HepG2 (cell line): ENCODE measurements around the gene APOC4. TPM values are rescaled to one million over a fixed set of nuclear protein-coding genes. Genes with fewer than 3 reads are reported as not detected.
A peak's percentile ranks its signal among the peaks of the same experiment; 100 is the strongest.

Experiments used
- HNRNPUL1 ChIP-seq: fragments of 200-400 bp; formaldehyde crosslinking; IDR thresholded peaks from 2 replicates; pipeline ENCODE4 v1.6.1; 2017; ENCODE audit warnings: low read depth, mild to moderate bottlenecking, low read length, moderate library complexity
- NCOA2 ChIP-seq: sonication (generic); formaldehyde crosslinking; IDR thresholded peaks from 2 replicates; pipeline ENCODE4 v1.8.0; 2022; ENCODE audit warnings: inconsistent platforms
- NRL ChIP-seq: sonication (generic); formaldehyde crosslinking; IDR thresholded peaks from 2 replicates; pipeline ENCODE4 v1.5.0; 2020; ENCODE audit warnings: missing genetic modification reagents, mild to moderate bottlenecking, moderate library complexity, borderline replicate concordance
- PAWR ChIP-seq: sonication (generic); formaldehyde crosslinking; IDR thresholded peaks from 2 replicates; pipeline ENCODE4 v1.4.0; 2020; ENCODE audit warnings: missing genetic modification reagents, mild to moderate bottlenecking, borderline replicate concordance
- RBM22 ChIP-seq: fragments of 200-400 bp; formaldehyde crosslinking; optimal IDR thresholded peaks from 2 replicates; pipeline ENCODE3; 2017; ENCODE audit warnings: mild to moderate bottlenecking, low read length, moderate library complexity
- RBM39 ChIP-seq: fragments of 200-400 bp; formaldehyde crosslinking; IDR thresholded peaks from one replicate; pipeline ENCODE4 v1.6.1; 2018; ENCODE audit warnings: antibody characterized with exemption, mild to moderate bottlenecking, low read depth, low read length; ENCODE audit not compliant: poor library complexity, severe bottlenecking
- SIN3B ChIP-seq: fragments of 150-350 bp; IDR thresholded peaks from 2 replicates; pipeline ENCODE4 v1.6.1; 2014; ENCODE audit warnings: low read length
- SRSF4 ChIP-seq: fragments of 200-400 bp; formaldehyde crosslinking; IDR thresholded peaks from one replicate; pipeline ENCODE4 v1.6.1; 2018; ENCODE audit warnings: mild to moderate bottlenecking, low read depth, low read length, moderate library complexity; ENCODE audit not compliant: poor library complexity, severe bottlenecking
- THAP11 ChIP-seq: IDR thresholded peaks from 2 replicates; pipeline ENCODE4 v1.6.1; 2016; ENCODE audit warnings: missing biosample characterization, missing genetic modification reagents
- WIZ ChIP-seq: sonication (generic); formaldehyde crosslinking; IDR thresholded peaks from 2 replicates; pipeline ENCODE4 v1.5.1; 2020; ENCODE audit warnings: mild to moderate bottlenecking, missing genetic modification reagents
- ZNF160 ChIP-seq: sonication (generic); formaldehyde crosslinking; IDR thresholded peaks from 2 replicates; pipeline ENCODE4 v1.8.0; 2022; ENCODE audit warnings: mild to moderate bottlenecking, inconsistent platforms, missing genetic modification reagents
- ZNF30 ChIP-seq: sonication (generic); formaldehyde crosslinking; IDR thresholded peaks from 2 replicates; pipeline ENCODE4 v1.5.0; 2020; ENCODE audit warnings: mild to moderate bottlenecking, missing genetic modification reagents
- ZNF326 ChIP-seq: sonication (generic); formaldehyde crosslinking; IDR thresholded peaks from 2 replicates; pipeline ENCODE4 v1.4.0; 2020; ENCODE audit warnings: missing genetic modification reagents, borderline replicate concordance
- ZNF644 ChIP-seq: IDR thresholded peaks from 2 replicates; pipeline ENCODE4 v1.6.1; 2016; ENCODE audit warnings: low read depth
- ZSCAN31 ChIP-seq: sonication (generic); formaldehyde crosslinking; IDR thresholded peaks from 2 replicates; pipeline ENCODE4 v1.5.0; 2020; ENCODE audit warnings: low read depth, mild to moderate bottlenecking, missing genetic modification reagents
- polyA plus RNA-seq, 8 experiments: library from polyadenylated mRNA; depleted of rRNA in 3 of 8; stranded (reverse) in 7 of 8; unstranded in 1 of 8; fragments of >200 nt; fragmentation: Illumina TruSeq in 4 of 8; extraction: Trizol in 4 of 8; gene quantifications; 2 replicates each; pipeline versions ENCODE4 v1.2.1 to v1.2.3, GENCODE V29; 2011 to 2016; ENCODE audit warnings: low read depth in 4 of 8, missing spikeins in 1 of 8, mixed read lengths in 1 of 8; ENCODE audit not compliant: insufficient read depth in 1 of 8
- total RNA-seq, 5 experiments: library from RNA; depleted of rRNA; stranded (reverse); fragments of >200 nt; fragmentation: Illumina TruSeq; extraction: Trizol; gene quantifications; 2 replicates each; pipeline ENCODE4 v1.2.3, GENCODE V29; 2016; ENCODE audit warnings: low read depth in 1 of 5
- TF ChIP-seq, protein P1 (sequence below): sonication (generic); formaldehyde crosslinking; IDR thresholded peaks from 2 replicates; pipeline ENCODE4 v1.8.0; 2022; ENCODE audit warnings: mild to moderate bottlenecking, missing genetic modification reagents, moderate library complexity
- TF ChIP-seq, protein P2 (sequence below): sonication (generic); formaldehyde crosslinking; IDR thresholded peaks from 2 replicates; pipeline ENCODE4 v1.4.0; 2020; ENCODE audit warnings: missing genetic modification reagents
- TF ChIP-seq, protein P3 (sequence below): IDR thresholded peaks from 2 replicates; pipeline ENCODE4 v1.6.1; 2012; ENCODE audit warnings: inconsistent platforms
- TF ChIP-seq, protein P4 (sequence below): IDR thresholded peaks from 2 replicates; pipeline ENCODE4 v1.6.1; 2016; ENCODE audit warnings: low read depth, missing genetic modification reagents, missing compliant biosample characterization

APOC4 gene
- total and polyA plus RNA-seq, 2 of the 13 experiments (the other 11 are each of a cell fraction or from before 2014, with no cell fraction given): 0.46 TPM; not detected in 1

DNA sequence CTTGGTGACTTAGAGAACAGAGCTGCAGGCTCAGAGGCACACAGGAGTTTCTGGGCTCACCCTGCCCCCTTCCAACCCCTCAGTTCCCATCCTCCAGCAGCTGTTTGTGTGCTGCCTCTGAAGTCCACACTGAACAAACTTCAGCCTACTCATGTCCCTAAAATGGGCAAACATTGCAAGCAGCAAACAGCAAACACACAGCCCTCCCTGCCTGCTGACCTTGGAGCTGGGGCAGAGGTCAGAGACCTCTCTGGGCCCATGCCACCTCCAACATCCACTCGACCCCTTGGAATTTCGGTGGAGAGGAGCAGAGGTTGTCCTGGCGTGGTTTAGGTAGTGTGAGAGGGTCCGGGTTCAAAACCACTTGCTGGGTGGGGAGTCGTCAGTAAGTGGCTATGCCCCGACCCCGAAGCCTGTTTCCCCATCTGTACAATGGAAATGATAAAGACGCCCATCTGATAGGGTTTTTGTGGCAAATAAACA is 17.8 kb upstream of the APOC4 start (continued):
- TF ChIP-seq, protein P1, sequence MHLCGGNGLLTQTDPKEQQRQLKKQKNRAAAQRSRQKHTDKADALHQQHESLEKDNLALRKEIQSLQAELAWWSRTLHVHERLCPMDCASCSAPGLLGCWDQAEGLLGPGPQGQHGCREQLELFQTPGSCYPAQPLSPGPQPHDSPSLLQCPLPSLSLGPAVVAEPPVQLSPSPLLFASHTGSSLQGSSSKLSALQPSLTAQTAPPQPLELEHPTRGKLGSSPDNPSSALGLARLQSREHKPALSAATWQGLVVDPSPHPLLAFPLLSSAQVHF (CRISPR knock-in tag): no peak; the same call in 1 of the 2 replicates
- TF ChIP-seq, protein P2, sequence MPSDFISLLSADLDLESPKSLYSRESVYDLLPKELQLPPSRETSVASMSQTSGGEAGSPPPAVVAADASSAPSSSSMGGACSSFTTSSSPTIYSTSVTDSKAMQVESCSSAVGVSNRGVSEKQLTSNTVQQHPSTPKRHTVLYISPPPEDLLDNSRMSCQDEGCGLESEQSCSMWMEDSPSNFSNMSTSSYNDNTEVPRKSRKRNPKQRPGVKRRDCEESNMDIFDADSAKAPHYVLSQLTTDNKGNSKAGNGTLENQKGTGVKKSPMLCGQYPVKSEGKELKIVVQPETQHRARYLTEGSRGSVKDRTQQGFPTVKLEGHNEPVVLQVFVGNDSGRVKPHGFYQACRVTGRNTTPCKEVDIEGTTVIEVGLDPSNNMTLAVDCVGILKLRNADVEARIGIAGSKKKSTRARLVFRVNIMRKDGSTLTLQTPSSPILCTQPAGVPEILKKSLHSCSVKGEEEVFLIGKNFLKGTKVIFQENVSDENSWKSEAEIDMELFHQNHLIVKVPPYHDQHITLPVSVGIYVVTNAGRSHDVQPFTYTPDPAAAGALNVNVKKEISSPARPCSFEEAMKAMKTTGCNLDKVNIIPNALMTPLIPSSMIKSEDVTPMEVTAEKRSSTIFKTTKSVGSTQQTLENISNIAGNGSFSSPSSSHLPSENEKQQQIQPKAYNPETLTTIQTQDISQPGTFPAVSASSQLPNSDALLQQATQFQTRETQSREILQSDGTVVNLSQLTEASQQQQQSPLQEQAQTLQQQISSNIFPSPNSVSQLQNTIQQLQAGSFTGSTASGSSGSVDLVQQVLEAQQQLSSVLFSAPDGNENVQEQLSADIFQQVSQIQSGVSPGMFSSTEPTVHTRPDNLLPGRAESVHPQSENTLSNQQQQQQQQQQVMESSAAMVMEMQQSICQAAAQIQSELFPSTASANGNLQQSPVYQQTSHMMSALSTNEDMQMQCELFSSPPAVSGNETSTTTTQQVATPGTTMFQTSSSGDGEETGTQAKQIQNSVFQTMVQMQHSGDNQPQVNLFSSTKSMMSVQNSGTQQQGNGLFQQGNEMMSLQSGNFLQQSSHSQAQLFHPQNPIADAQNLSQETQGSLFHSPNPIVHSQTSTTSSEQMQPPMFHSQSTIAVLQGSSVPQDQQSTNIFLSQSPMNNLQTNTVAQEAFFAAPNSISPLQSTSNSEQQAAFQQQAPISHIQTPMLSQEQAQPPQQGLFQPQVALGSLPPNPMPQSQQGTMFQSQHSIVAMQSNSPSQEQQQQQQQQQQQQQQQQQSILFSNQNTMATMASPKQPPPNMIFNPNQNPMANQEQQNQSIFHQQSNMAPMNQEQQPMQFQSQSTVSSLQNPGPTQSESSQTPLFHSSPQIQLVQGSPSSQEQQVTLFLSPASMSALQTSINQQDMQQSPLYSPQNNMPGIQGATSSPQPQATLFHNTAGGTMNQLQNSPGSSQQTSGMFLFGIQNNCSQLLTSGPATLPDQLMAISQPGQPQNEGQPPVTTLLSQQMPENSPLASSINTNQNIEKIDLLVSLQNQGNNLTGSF (CRISPR knock-in tag): peak; percentile 31; the same call in 1 of the 2 replicates
- TF ChIP-seq ZNF30: no peak
- peak; percentile 23 for TF ChIP-seq RBM22
- TF ChIP-seq WIZ (CRISPR knock-in tag): no peak
- peak; percentile 79 for TF ChIP-seq RBM39
- TF ChIP-seq ZSCAN31 (CRISPR knock-in tag): peak; percentile 62; the same call in 1 of the 2 replicates
- peak; percentile 46; the same call in 1 of the 2 replicates for TF ChIP-seq NRL (CRISPR knock-in tag)
- TF ChIP-seq ZNF644: peak; percentile 73; the same call in 1 of the 2 replicates
- TF ChIP-seq NCOA2 (CRISPR knock-in tag): peak; percentile 99
- 0 out of 2 replicates have a peak, but pooled peaks have one; percentile 58 for TF ChIP-seq ZNF160
- TF ChIP-seq PAWR: no peak; the same call in 1 of the 2 replicates
- no peak for TF ChIP-seq ZNF326
- TF ChIP-seq HNRNPUL1: no peak
- no peak for TF ChIP-seq SIN3B
- peak; percentile 78 for TF ChIP-seq THAP11 (CRISPR knock-in tag)
- TF ChIP-seq SRSF4: no peak
- TF ChIP-seq, protein P3, sequence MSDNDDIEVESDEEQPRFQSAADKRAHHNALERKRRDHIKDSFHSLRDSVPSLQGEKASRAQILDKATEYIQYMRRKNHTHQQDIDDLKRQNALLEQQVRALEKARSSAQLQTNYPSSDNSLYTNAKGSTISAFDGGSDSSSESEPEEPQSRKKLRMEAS: peak; percentile 90
- TF ChIP-seq, protein P4, sequence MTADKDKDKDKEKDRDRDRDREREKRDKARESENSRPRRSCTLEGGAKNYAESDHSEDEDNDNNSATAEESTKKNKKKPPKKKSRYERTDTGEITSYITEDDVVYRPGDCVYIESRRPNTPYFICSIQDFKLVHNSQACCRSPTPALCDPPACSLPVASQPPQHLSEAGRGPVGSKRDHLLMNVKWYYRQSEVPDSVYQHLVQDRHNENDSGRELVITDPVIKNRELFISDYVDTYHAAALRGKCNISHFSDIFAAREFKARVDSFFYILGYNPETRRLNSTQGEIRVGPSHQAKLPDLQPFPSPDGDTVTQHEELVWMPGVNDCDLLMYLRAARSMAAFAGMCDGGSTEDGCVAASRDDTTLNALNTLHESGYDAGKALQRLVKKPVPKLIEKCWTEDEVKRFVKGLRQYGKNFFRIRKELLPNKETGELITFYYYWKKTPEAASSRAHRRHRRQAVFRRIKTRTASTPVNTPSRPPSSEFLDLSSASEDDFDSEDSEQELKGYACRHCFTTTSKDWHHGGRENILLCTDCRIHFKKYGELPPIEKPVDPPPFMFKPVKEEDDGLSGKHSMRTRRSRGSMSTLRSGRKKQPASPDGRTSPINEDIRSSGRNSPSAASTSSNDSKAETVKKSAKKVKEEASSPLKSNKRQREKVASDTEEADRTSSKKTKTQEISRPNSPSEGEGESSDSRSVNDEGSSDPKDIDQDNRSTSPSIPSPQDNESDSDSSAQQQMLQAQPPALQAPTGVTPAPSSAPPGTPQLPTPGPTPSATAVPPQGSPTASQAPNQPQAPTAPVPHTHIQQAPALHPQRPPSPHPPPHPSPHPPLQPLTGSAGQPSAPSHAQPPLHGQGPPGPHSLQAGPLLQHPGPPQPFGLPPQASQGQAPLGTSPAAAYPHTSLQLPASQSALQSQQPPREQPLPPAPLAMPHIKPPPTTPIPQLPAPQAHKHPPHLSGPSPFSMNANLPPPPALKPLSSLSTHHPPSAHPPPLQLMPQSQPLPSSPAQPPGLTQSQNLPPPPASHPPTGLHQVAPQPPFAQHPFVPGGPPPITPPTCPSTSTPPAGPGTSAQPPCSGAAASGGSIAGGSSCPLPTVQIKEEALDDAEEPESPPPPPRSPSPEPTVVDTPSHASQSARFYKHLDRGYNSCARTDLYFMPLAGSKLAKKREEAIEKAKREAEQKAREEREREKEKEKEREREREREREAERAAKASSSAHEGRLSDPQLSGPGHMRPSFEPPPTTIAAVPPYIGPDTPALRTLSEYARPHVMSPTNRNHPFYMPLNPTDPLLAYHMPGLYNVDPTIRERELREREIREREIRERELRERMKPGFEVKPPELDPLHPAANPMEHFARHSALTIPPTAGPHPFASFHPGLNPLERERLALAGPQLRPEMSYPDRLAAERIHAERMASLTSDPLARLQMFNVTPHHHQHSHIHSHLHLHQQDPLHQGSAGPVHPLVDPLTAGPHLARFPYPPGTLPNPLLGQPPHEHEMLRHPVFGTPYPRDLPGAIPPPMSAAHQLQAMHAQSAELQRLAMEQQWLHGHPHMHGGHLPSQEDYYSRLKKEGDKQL (CRISPR knock-in tag): peak; percentile 95
